ENCODE measurements around the gene GJB3.
"Not testable (repeated sequence)": the region's sequence is repeated elsewhere in the genome, so short reads cannot be mapped to it uniquely, and the experiment has no call there.

GJB3 gene

GRCh38 chr1:34786521-34787325 lies 5.7 kb downstream of the GJB3 start:
- DNase-seq (ENCODE audit: low spot score): peak; percentile 84

DNA sequence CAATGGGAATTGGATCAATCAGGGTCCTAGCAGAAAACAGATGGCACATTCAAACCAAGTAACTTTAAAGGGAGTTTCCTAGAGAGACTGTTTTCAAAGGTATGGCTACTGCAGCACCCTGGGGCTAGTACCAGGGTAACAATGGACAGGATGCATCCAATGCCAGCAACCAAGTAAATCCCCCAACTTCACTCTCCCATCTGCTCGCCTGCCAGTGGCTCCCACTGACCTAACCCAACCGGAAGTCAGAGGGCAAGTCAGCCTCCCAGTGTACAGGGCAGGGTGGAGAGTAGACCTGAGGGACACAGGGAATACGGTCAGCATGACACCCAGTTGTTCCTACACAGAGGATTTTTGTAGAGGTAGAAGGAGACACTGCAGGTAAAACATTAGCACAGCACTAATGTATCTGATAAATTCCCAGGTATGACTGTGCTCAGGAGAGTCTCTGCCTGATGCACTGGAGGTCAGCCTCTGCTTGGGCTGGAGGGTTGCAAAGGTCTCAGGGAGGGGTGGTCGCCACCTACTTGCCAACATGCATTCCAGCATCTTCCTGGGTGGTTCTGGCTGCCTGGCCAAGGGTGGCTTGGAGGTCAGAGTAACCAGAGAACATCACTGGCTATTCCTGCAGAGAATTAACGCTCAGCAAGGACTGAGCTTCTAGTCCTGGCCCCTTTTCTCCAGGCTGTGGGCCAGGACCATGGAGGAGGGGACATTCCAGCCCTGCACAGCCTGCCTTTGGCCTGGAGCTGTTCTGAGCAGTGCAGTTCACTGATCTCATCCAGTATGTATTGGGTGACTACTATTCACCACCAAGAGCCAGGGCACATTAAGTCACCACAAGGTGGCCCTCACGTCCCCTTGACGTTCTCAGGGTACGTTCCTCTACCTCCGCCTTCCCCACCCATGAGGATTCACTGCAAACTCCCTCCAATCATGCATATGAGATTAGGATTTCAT lies 6.7 kb downstream of the GJB3 start:
- peak; percentile 55 for DNase-seq (ENCODE audit: low spot score)

DNA sequence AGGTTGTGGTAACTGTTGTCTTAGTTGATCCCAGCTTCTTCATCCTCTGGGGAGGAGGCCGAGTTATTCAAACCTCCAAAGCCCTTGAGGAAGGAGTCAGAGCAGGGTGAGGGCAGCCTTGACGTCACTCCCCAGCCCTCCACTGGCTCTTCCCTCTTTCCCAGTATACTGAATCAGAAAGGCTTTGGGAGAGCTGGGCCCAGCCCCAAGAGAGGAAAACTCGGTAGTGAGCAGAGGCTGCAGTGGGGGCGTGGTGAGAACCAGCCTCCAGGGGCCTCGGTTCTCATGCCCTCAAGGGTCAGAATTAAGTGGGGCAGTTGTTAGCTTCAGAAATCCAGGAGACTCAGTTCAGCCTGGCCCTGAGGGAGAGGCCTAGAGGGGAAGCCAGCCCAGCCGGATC lies 10.0 kb downstream of the GJB3 start:
- no peak for DNase-seq (ENCODE audit: low spot score)

DNA sequence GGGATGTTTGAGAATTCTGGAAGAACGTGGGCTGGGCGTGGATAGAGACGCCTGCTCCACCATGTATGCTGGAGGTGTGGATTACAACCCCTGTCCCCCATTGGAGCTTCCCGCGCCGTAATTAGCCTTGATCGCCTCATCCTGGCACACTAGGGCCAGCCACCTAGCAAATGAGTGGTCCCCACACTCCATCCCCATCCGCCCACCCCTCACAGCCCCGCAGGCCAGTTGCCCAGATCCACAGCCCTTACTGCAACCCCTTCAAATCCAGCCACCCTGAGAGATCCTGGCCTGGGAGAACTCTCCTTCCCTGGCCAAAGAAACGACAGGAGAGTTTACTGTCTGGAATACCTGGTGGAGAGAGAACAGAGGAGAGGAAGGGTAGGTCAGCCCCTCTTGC lies 11.4 kb downstream of the GJB3 start:
- no peak for DNase-seq (ENCODE audit: low spot score)

- no peak for DNase-seq (ENCODE audit: low spot score)
These were observed 12.1 kb downstream of the GJB3 start, which contains the start of gene GJA4 for GRCh38 chr1:34792868-34793727. GJA4 (plus strand) TSS chr1:34792999; CDS start chr1:34794214, 1,215 bp downstream.

DNA sequence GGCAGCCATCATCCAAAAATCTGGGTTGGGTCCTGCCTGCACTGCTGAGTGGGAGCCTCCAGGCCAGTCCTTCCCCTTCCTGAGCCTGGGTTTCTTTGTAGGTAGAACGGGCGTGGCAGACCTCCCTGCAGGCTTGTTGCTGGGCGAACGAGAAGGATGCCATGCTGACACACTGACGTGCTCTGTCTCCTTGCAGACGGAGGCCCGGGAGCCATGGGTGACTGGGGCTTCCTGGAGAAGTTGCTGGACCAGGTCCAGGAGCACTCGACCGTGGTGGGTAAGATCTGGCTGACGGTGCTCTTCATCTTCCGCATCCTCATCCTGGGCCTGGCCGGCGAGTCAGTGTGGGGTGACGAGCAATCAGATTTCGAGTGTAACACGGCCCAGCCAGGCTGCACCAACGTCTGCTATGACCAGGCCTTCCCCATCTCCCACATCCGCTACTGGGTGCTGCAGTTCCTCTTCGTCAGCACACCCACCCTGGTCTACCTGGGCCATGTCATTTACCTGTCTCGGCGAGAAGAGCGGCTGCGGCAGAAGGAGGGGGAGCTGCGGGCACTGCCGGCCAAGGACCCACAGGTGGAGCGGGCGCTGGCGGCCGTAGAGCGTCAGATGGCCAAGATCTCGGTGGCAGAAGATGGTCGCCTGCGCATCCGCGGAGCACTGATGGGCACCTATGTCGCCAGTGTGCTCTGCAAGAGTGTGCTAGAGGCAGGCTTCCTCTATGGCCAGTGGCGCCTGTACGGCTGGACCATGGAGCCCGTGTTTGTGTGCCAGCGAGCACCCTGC lies 13.2 kb downstream of the GJB3 start:
- DNase-seq (ENCODE audit: low spot score): no peak

GRCh38 chr1:34794790-34795180 lies 13.8 kb downstream of the GJB3 start:
- no peak for DNase-seq (ENCODE audit: low spot score)

- DNase-seq (ENCODE audit: low spot score): no peak
These were observed 14.9 kb downstream of the GJB3 start for GRCh38 chr1:34795916-34796315.

DNA sequence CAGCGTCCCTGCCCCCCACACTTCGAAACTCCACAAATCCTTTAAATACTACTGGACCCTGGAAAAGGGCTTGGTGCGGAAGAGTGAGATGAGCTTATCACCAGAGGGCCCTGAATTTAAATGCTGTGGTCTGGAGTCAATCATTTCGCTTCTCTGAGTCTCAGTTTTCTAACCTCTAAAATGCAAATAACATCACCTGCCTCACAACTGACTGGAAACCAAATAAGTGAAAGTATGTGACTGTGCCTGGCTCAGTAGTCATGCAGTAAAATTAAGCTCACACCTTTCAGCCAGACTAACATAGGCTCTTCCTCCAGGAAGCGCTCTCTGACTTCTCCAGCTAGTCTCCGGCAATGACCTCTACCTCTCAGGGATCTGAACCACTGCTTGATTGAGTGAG lies 16.0 kb downstream of the GJB3 start:
- DNase-seq (ENCODE audit: low spot score): no peak

DNA sequence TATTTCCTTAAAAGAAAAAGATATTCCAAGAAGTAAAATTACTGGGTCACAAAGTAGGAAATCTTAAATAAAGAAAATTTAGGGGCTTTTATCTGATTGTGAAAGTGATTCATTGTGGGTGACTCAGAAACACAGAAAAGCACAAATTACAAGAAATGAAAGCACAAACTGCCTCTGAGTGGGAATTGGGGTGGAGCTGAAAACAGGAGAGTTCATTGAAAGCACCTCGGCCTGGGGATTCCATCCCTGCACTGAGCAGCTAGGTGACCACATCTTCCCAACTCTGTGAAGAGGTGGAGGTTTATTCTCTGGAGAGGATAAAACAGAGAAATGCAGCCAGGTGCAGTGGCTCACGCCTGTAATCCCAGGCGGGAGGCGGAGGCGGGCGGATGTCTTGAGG lies 19.2 kb downstream of the GJB3 start:
- DNase-seq (ENCODE audit: low spot score): no peak

GRCh38 chr1:34803770-34804169 lies 22.8 kb downstream of the GJB3 start:
- DNase-seq (ENCODE audit: low spot score): no peak

DNA sequence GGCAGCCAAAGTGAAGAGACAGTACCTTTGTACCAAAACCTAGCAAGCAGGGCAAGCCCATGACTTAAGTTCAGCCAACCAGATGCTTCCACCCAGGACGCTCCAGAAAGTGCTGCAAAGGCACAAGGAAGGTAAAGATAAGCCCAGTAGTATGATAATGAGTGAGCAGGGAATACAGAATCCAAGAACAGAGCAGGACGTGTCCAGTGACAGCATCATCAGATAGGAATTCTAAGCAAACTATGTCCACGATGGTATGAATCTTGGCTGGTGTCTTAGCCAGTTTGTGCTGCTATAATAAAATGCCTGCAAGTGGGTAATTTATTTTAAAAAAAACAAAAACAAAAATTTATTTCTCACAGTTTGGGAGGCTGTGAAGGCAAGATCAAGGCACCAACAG lies 25.4 kb downstream of the GJB3 start:
- peak; percentile 67 for DNase-seq (ENCODE audit: low spot score)

GRCh38 chr1:34808051-34808810 lies 27.2 kb downstream of the GJB3 start:
- no peak for DNase-seq (ENCODE audit: low spot score)

DNA sequence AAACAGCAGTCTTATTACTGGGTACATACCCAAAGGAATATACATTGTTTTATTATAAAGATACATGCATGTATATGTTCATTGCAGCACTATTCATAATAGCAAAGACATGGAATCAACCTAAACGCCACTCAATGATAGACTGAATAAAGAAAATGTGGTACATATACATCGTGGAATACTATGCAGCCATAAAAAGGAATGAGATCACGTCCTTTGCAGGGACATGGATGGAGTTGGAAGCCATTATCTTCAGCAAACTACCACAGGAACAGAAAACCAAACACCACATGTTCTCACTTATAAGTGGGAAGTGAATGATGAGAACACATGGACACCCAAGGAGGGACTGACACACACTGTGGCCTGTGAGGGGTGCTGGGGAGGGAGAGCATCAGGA lies 29.8 kb downstream of the GJB3 start:
- not testable (repeated sequence) for DNase-seq (ENCODE audit: low spot score)

- no peak for DNase-seq (ENCODE audit: low spot score)
These were observed 35.3 kb downstream of the GJB3 start for GRCh38 chr1:34816332-34816731.

- DNase-seq (ENCODE audit: low spot score): no peak
These were observed 35.8 kb downstream of the GJB3 start for GRCh38 chr1:34816778-34817177.

DNA sequence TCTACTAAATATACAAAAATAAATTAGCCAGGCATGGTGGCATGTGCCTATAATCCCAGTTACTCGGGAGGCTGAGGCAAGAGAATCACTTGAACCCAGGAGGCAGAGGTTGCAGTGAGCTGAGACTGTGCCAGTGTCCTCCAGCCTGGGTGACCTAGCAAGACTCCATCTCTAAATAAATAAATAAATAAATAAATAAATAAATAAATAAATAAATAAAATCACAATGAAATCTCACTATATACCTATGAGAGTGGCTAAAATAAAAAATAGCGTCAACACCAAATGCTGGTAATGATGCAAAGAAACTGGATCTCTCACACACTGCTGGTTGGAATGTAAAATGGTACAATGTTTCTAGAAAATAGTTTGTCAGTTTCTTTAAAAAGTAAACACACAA lies 37.8 kb downstream of the GJB3 start:
- DNase-seq (ENCODE audit: low spot score): not testable (repeated sequence)

GRCh38 chr1:34822202-34822601 lies 41.2 kb downstream of the GJB3 start:
- DNase-seq (ENCODE audit: low spot score): no peak

DNA sequence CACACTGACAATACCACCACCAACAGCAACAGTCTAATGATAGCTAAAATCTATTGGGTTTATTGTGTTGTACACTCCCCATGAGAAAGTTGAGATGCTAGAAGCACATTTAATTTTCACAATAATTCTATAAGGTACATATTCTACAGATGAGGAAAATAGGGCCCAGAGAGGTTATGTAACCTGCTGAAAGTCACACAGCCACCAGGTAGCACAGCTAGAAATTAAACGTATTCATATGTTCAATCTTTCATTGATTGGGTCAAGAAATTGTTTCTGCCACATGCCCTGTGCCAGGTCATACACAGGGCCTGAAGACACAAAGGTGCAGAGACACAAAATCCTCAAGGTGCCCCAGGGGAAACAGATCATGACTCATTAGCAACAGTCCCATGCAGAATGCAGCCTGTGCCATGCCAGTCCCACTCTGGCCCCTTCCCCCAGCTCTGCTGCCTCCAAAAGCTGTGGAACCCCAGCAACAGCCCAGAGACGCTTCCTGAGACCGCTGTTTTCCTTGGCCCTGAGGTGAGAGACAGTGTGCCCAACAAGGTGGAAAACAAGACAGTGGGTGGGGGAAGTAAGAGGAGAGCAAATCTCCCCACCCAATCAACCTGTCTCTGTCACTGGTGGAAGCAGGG lies 43.9 kb downstream of the GJB3 start:
- no peak for DNase-seq (ENCODE audit: low spot score)
